IMR-90 (cell line): ENCODE data around the gene SERPINB10. TPM values are rescaled to one million over a fixed set of nuclear protein-coding genes. Genes with fewer than 3 reads are reported as not detected.
A peak's percentile ranks its signal among the peaks of the same experiment; 100 is the strongest.

ENCODE experiments used
- ATAC-seq: fragments of 200-7000 bp; cut with Tn5 transposase; 2 replicates; pipeline ENCODE4 v1.9.1; 2020; ENCODE audit warnings: low read depth, mild to moderate bottlenecking, moderate library complexity
- BruUV-seq: library from RNA; stranded (reverse); fragments of 400-500 nt; replicated peaks from 2 replicates; lab custom pipeline; 2021; lab: Mats Ljungman, UMichigan
- CTCF ChIA-PET: fragments of 300-600 bp; formaldehyde crosslinking; extraction: SDS; loops from one replicate; lab custom pipeline; 2021; ENCODE audit warnings: antibody characterized with exemption; lab: Yijun Ruan, JAX
- POLR2A ChIA-PET: fragments of 300-600 bp; sonication (Branson Sonifier 250); formaldehyde crosslinking; loops from one replicate; lab custom pipeline; 2022; ENCODE audit warnings: antibody characterized with exemption; ENCODE audit not compliant: unreplicated experiment; lab: Charles Lee
- DNase-seq: peaks from one replicate; pipeline ENCODE4 v3.0.0; 2013
- H2AFZ ChIP-seq: replicated peaks from 2 replicates; pipeline ENCODE3; 2013; ENCODE audit warnings: low read length, mild to moderate bottlenecking; ENCODE audit not compliant: poor library complexity
- H2AK5ac ChIP-seq: 2 replicates; pipeline ENCODE4 v1.6.1; 2013; ENCODE audit warnings: low read depth, low read length, inconsistent platforms
- H2AK9ac ChIP-seq: replicated peaks from 2 replicates; pipeline ENCODE3; 2013; ENCODE audit warnings: mild to moderate bottlenecking, low read depth, low read length, moderate library complexity; ENCODE audit not compliant: poor library complexity
- H2BK120ac ChIP-seq: 2 replicates; pipeline ENCODE4 v1.6.1; 2013; ENCODE audit warnings: low read depth, low read length, inconsistent platforms
- H2BK15ac ChIP-seq: 3 replicates; pipeline ENCODE4 v1.6.1; 2013; ENCODE audit warnings: low read depth, low read length, inconsistent platforms
- H2BK20ac ChIP-seq: 2 replicates; pipeline ENCODE4 v1.6.1; 2013; ENCODE audit warnings: low read depth, mild to moderate bottlenecking, inconsistent platforms, low read length, moderate library complexity
- H2BK5ac ChIP-seq: 2 replicates; pipeline ENCODE4 v1.6.1; 2013; ENCODE audit warnings: mild to moderate bottlenecking, low read depth, low read length, inconsistent platforms; ENCODE audit not compliant: poor library complexity, severe bottlenecking
- H3K14ac ChIP-seq: replicated peaks from 2 replicates; pipeline ENCODE4 v1.6.1; 2013; ENCODE audit warnings: low read depth, low read length, inconsistent platforms
- H3K18ac ChIP-seq: 2 replicates; pipeline ENCODE4 v1.6.1; 2013; ENCODE audit warnings: low read depth, low read length, control low read depth
- H3K23ac ChIP-seq: 2 replicates; pipeline ENCODE4 v1.6.1; 2013; ENCODE audit warnings: low read depth, low read length, inconsistent platforms
- H3K27ac ChIP-seq: 2 replicates; pipeline ENCODE4 v1.5.1; 2013; ENCODE audit warnings: mild to moderate bottlenecking, control low read depth, low read length; ENCODE audit not compliant: insufficient read depth
- H3K27me3 ChIP-seq: 2 replicates; pipeline ENCODE4 v1.6.1; 2013; ENCODE audit warnings: low read length; ENCODE audit not compliant: control insufficient read depth, insufficient read depth
- H3K36me3 ChIP-seq: 2 replicates; pipeline ENCODE4 v1.6.1; 2013; ENCODE audit warnings: low read length, mixed read lengths; ENCODE audit not compliant: control insufficient read depth, insufficient read depth
- H3K4ac ChIP-seq: 2 replicates; pipeline ENCODE4 v1.6.1; 2013; ENCODE audit warnings: low read depth, low read length, inconsistent platforms
- H3K4me1 ChIP-seq: 2 replicates; pipeline ENCODE4 v1.6.1; 2013; ENCODE audit warnings: low read length, mixed read lengths; ENCODE audit not compliant: control insufficient read depth, insufficient read depth
- H3K4me2 ChIP-seq: 2 replicates; pipeline ENCODE4 v1.6.1; 2013; ENCODE audit warnings: low read depth, mild to moderate bottlenecking, control low read depth, low read length, moderate library complexity
- H3K4me3 ChIP-seq: 2 replicates; pipeline ENCODE4 v1.5.1; 2013; ENCODE audit warnings: low read depth, mild to moderate bottlenecking, control low read depth, low read length, moderate library complexity; ENCODE audit not compliant: insufficient read depth
- H3K56ac ChIP-seq: 2 replicates; pipeline ENCODE4 v1.6.1; 2013; ENCODE audit warnings: low read length, inconsistent platforms; ENCODE audit not compliant: insufficient read depth; ENCODE audit errors: extremely low read depth
- H3K79me1 ChIP-seq, 2 experiments: 2 replicates each; pipeline ENCODE4 v1.6.1; 2013; ENCODE audit warnings: low read length in 2 of 2, inconsistent platforms in 1 of 2, low read depth in 1 of 2
- H3K9ac ChIP-seq: 2 replicates; pipeline ENCODE4 v1.6.1; 2013; ENCODE audit warnings: low read depth, low read length, control low read depth
- H3K9me1 ChIP-seq: 2 replicates; pipeline ENCODE4 v1.6.1; 2013; ENCODE audit warnings: low read length, inconsistent platforms; ENCODE audit not compliant: insufficient read depth
- H3K9me3 ChIP-seq: 2 replicates; pipeline ENCODE4 v1.6.1; 2013; ENCODE audit warnings: low read length; ENCODE audit not compliant: control insufficient read depth, insufficient read depth
- H4K20me1 ChIP-seq: 2 replicates; pipeline ENCODE4 v1.6.1; 2013; ENCODE audit warnings: low read length, inconsistent platforms; ENCODE audit not compliant: insufficient read depth
- H4K5ac ChIP-seq: 2 replicates; pipeline ENCODE4 v1.6.1; 2013; ENCODE audit warnings: mild to moderate bottlenecking, low read depth, low read length, control low read depth
- H4K8ac ChIP-seq, 2 experiments: 2 replicates each; pipeline ENCODE4 v1.6.1; 2013; ENCODE audit warnings: low read depth in 2 of 2, low read length in 2 of 2, control low read depth in 1 of 2, inconsistent platforms in 1 of 2
- H4K91ac ChIP-seq: 2 replicates; pipeline ENCODE4 v1.6.1; 2013; ENCODE audit warnings: low read depth, low read length, inconsistent platforms; ENCODE audit not compliant: insufficient read depth
- CTCF ChIP-seq: conservative IDR thresholded peaks from 2 replicates; pipeline ENCODE4 v1.5.1; 2012; ENCODE audit warnings: mild to moderate bottlenecking, low read depth, low read length, improper control_type of control experiment
- MXI1 ChIP-seq: IDR thresholded peaks from 2 replicates; pipeline ENCODE4 v1.6.1; 2012; ENCODE audit warnings: low read depth, mild to moderate bottlenecking, low read length, moderate library complexity, borderline replicate concordance
- POLR2A ChIP-seq: IDR thresholded peaks from 2 replicates; pipeline ENCODE4 v1.6.1; 2012; ENCODE audit warnings: mild to moderate bottlenecking, low read depth, low read length
- WGBS, 2 experiments: methylation state at CpG; one replicate each; pipeline versions ENCODE4 v1.1.5 to v1.1.7; 2013; ENCODE audit warnings: missing lambda C conversion rate in 2 of 2; ENCODE audit not compliant: insufficient read length in 1 of 2; ENCODE audit errors: extremely low coverage in 2 of 2; 5-methylcytosine and 5-hydroxymethylcytosine counted together
- dilution Hi-C: fragments of 300-500 bp; cut with HindIII; formaldehyde crosslinking; loops from one replicate; pipeline ENCODE4 v1.14.3; 2018; ENCODE audit warnings: low sequenced_read_pairs; ENCODE audit not compliant: unreplicated experiment
- in situ Hi-C: fragments of 300-500 bp; cut with MboI; formaldehyde crosslinking; loops from 3 replicates; pipeline ENCODE4 v1.14.3; 2019; ENCODE audit warnings: low sequenced_read_pairs, inconsistent platforms, mixed read lengths
- intact Hi-C: fragments of 100-400 bp; cut with micrococcal nuclease; formaldehyde crosslinking; loops from 2 replicates; pipeline ENCODE4 v1.10.0; 2022
- polyA plus RNA-seq, 3 experiments: library from polyadenylated mRNA; depleted of rRNA; stranded (reverse); fragments of >200 nt; gene quantifications; 2 replicates each; pipeline ENCODE4 v1.2.3, GENCODE V29; 2012; ENCODE audit warnings: low replicate concordance in 1 of 3
- total RNA-seq: library from RNA; depleted of rRNA; stranded (reverse); fragments of >200 nt; gene quantifications from 2 replicates; pipeline ENCODE4 v1.2.3, GENCODE V29; 2012

SERPINB10 gene
- total and polyA plus RNA-seq, 2 of the 4 experiments (the other 2 are of a cell fraction) = not detected

GRCh38 chr18:63947051-63947790 lies 39.5 kb downstream of the SERPINB10 start (continued):
- no peak for TF ChIP-seq MXI1

- Histone ChIP-seq H3K9me1 (no peaks in the 10 kb centered on the region), H3K56ac (no peak within 1 kb of the TSS), H4K91ac (no peak within 1 kb of the TSS), H3K4ac (no peak within 1 kb of the TSS), H3K4me3 (no peak within 1 kb of the TSS), H4K20me1 (no peaks in the 10 kb centered on the region), H3K23ac (no peak within 1 kb of the TSS), H3K9me3 (no peaks in the 10 kb centered on the region), H2AK5ac (no peak within 1 kb of the TSS), H2BK15ac (no peak within 1 kb of the TSS), H3K4me1 (no peaks in the 10 kb centered on the region), H2AFZ (peak within 1 kb of the TSS; percentile 89), H4K5ac (no peak within 1 kb of the TSS), H3K27me3 (peaks cover 2% of the 10 kb centered on the region; the same call in 1 of the 2 replicates), H3K18ac (no peak within 1 kb of the TSS), H3K14ac (no peak within 1 kb of the TSS), H3K9ac (no peak within 1 kb of the TSS), H3K36me3 (no peaks in the 10 kb centered on the region), H3K4me2 (peak within 1 kb of the TSS; percentile 80), H3K27ac (no peak within 1 kb of the TSS), H2AK9ac (peak within 1 kb of the TSS; percentile 70), H2BK20ac (0 out of 2 replicates have a peak within 1 kb of the TSS, but pooled peaks have one; percentile 12), H2BK120ac (no peak within 1 kb of the TSS), H2BK5ac (no peak within 1 kb of the TSS), H4K8ac (no peak within 1 kb of the TSS; a peak in 1 of 4 replicates), H3K79me1 (no peaks in the 10 kb centered on the region)
- POLR2A ChIA-PET = no interaction called here
- DNase-seq = no peak
- ATAC-seq = peak; percentile 87
- BruUV-seq = no TSS peak
- WGBS, 2 experiments = 12% methylated on average over 5 of the region's 35 CpGs; no CpG with 5 or more reads in 1 of the 2 experiments
- intact Hi-C loops (no loop called here), dilution Hi-C loops (no loop called here), in situ Hi-C loops (no loop called here)
- no peak for TF ChIP-seq POLR2A
- 0 out of 2 replicates have a peak, but pooled peaks have one; percentile 17 for TF ChIP-seq CTCF
- CTCF ChIA-PET = interaction anchor here (1.4 kb wide), 1 partner anchor 45 kb away, joined by 4 read pairs; no protein-coding TSS in a partner anchor
Measured at GRCh38 chr18:63949068-63949737, 41.4 kb downstream of the SERPINB10 start, which contains the start of gene HMSD. Gene HMSD, plus strand, starts transcription at chr18:63949301. Its CDS starts 4,155 bp downstream, at chr18:63953456.
